GM18499 (cell line): ENCODE results near the gene NSUN4.
"Not testable (repeated sequence)": the region's sequence is repeated elsewhere in the genome, so short reads cannot be mapped to it uniquely, and the experiment has no call there.

Experiments used
- ATAC-seq: cut with Tn5 transposase; IDR thresholded peaks from one replicate; pipeline ENCODE4 v1.9.1; 2021; ENCODE audit warnings: moderate number of reproducible peaks; ENCODE audit not compliant: insufficient read depth, unreplicated experiment

Gene NSUN4

GRCh38 chr1:46363121-46363520 lies 22.5 kb downstream of the NSUN4 start:
- no peak for ATAC-seq

GRCh38 chr1:46364612-46365011 lies 24.0 kb downstream of the NSUN4 start:
- ATAC-seq: no peak

GRCh38 chr1:46365796-46366195 lies 25.2 kb downstream of the NSUN4 start:
- not testable (repeated sequence) for ATAC-seq

GRCh38 chr1:46367072-46367471 lies 26.5 kb downstream of the NSUN4 start:
- no peak for ATAC-seq

GRCh38 chr1:46367701-46368100 lies 27.1 kb downstream of the NSUN4 start:
- not testable (repeated sequence) for ATAC-seq

GRCh38 chr1:46368791-46369190 lies 28.2 kb downstream of the NSUN4 start:
- no peak for ATAC-seq

GRCh38 chr1:46369542-46370213 lies 29.1 kb downstream of the NSUN4 start:
- ATAC-seq: no peak

- no peak for ATAC-seq
Measured at GRCh38 chr1:46370214-46370633, 29.6 kb downstream of the NSUN4 start.

GRCh38 chr1:46372431-46372830 lies 31.8 kb downstream of the NSUN4 start:
- ATAC-seq: no peak

- ATAC-seq: no peak
Measured at GRCh38 chr1:46379996-46380395, 39.4 kb downstream of the NSUN4 start.

- ATAC-seq: no peak
Measured at GRCh38 chr1:46380508-46380907, 39.9 kb downstream of the NSUN4 start.

GRCh38 chr1:46393510-46393909 lies 52.9 kb downstream of the NSUN4 start:
- ATAC-seq: no peak

- ATAC-seq: no peak
Measured at GRCh38 chr1:46394108-46394871, 53.7 kb downstream of the NSUN4 start, which contains the start of gene FAAH. Gene FAAH (plus strand): TSS chr1:46394317. CDS start chr1:46394349, 32 bp downstream.

- ATAC-seq: no peak
Measured at GRCh38 chr1:46394872-46395465, 54.4 kb downstream of the NSUN4 start.

- ATAC-seq: no peak
Measured at GRCh38 chr1:46396441-46397398, 56.1 kb downstream of the NSUN4 start.

- no peak for ATAC-seq
Measured at GRCh38 chr1:46399307-46399706, 58.7 kb downstream of the NSUN4 start.

GRCh38 chr1:46400421-46400820 lies 59.8 kb downstream of the NSUN4 start:
- no peak for ATAC-seq

- ATAC-seq: no peak
Measured at GRCh38 chr1:46401154-46401913, 60.7 kb downstream of the NSUN4 start.

- no peak for ATAC-seq
Measured at GRCh38 chr1:46401964-46402626, 61.5 kb downstream of the NSUN4 start.
